ENCODE data around the gene RELN.

The RELN gene

DNA sequence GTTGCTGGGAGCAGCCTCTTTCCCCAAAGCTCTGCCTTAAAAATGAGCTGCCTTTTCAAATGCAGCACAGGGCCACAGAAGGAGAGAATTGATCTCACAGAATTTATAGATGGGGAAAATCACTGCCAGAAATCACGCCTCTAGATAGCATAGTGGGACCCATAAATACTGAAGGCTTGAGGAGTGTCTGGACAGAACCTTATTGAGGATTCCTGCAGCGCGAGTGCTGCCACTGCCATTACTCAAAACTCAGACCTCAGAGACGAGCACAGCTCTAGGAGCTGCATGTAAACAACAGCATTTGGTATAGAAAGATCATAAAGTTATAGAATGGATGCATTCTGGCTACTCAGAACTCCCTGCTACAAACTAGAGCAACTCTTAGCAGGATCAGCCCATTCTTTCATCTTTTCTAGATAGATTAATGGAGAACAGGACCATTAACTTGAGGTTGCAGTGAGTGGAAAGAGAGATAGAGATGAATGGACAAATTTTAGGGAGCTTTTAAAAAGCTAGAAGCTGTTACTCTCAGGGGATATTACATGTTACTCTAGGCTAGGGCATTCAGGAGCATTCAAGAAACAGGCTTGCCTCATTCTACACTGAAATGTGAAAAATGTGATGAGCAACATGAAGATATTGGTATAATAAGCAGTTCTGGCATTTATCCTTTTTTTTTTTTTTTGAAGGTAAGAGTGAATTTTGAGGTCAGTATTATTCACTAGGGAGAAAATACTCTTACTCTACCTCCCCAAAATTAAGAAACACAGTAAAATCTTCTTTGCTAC, 276.3 kb downstream of the RELN start:
- TF ChIP-seq ZFX (IDR thresholded peaks at IDR 0.05; ENCODE audit: borderline replicate concordance): no peak
- TF ChIP-seq, protein P1, sequence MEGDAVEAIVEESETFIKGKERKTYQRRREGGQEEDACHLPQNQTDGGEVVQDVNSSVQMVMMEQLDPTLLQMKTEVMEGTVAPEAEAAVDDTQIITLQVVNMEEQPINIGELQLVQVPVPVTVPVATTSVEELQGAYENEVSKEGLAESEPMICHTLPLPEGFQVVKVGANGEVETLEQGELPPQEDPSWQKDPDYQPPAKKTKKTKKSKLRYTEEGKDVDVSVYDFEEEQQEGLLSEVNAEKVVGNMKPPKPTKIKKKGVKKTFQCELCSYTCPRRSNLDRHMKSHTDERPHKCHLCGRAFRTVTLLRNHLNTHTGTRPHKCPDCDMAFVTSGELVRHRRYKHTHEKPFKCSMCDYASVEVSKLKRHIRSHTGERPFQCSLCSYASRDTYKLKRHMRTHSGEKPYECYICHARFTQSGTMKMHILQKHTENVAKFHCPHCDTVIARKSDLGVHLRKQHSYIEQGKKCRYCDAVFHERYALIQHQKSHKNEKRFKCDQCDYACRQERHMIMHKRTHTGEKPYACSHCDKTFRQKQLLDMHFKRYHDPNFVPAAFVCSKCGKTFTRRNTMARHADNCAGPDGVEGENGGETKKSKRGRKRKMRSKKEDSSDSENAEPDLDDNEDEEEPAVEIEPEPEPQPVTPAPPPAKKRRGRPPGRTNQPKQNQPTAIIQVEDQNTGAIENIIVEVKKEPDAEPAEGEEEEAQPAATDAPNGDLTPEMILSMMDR (IDR thresholded peaks at IDR 0.05): no peak

DNA sequence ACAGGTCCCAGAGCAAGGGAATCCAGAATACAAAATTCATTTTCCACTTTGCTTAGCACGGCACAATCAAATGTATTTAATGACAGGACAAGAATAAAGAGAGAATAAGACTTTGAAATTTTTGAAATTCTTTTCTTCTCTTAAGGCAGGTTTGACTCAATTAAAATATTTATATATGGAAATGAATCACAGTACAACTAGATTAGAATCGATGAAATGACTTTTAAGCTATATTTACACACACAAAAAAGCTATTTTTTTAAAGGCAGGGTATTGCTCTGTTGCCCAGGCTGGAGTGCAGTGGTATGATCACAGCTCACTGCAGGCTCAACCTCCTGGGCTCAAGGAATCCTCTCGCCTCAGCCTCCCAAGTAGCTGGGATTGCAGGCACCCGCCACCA, 278.0 kb downstream of the RELN start:
- TF ChIP-seq, protein P1 (IDR thresholded peaks at IDR 0.05): no peak
- no peak for TF ChIP-seq ZFX (IDR thresholded peaks at IDR 0.05; ENCODE audit: borderline replicate concordance)
- no peak overlapping the region for H3K27ac ChIP-seq

More for the DNA sequence above, 276.3 kb downstream of the RELN start:
- H3K27ac ChIP-seq: no peak overlapping the region

DNA sequence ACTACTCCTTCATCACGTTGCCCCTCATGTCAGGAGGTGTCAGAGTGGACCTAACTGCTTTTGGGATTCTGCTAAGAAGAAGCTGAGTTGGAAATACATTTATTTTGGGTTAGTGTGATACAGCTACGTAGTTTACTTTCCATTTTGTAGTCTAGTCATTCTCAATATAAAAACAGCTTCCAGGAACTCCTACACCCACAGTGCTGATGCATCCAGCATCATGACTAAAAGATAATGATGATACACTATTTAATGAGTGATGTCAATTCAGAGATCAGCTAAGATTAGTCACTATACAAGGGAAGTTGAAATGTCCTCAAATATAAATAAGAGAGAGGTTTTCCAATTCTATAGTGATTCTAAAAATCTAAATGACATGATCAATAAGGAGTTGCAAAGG, 279.2 kb downstream of the RELN start:
- H3K27ac ChIP-seq: no peak overlapping the region
- TF ChIP-seq, protein P1 (IDR thresholded peaks at IDR 0.05): no peak
- no peak for TF ChIP-seq ZFX (IDR thresholded peaks at IDR 0.05; ENCODE audit: borderline replicate concordance)

DNA sequence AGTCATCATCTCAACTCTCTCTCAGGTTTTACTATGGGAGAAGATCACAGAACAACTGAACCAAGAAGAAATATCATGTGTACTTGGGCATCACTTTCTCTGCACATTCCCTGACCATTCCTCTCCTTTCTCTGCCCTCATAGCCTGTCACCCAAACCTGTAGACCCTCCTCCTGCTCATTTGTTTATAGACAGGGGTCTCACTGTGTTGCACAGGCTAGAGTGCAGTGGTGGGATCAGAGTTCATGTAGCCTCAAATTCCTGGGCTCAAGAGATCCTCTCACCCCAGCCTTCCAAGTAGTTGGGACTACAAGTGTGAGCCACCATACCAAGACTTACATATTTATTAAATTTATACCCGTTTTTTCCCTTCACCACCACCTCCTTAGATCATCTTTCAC, 282.7 kb downstream of the RELN start:
- H3K27ac ChIP-seq: no peak overlapping the region
- TF ChIP-seq, protein P1 (IDR thresholded peaks at IDR 0.05): no peak
- no peak for TF ChIP-seq ZFX (IDR thresholded peaks at IDR 0.05; ENCODE audit: borderline replicate concordance)

DNA sequence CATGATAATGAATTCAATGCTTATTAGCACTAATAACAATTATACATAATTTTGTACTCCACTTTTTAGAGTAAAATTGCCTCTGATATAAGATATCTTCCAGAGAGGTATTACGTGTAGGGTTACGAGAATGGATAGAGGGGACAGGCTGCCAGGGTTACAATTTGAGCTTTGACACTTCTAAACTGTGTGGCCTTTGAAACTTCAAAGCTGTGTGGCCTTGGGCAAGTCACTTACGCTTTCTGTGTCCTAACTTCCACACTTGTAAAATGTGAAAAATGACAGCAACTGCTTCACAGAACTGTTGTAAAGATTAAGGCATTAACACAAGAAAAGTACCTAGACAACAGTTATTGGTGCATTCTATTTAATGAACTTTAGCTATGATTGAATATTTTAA, 283.9 kb downstream of the RELN start:
- no peak overlapping the region for H3K27ac ChIP-seq
- TF ChIP-seq, protein P1 (IDR thresholded peaks at IDR 0.05): no peak
- TF ChIP-seq ZFX (IDR thresholded peaks at IDR 0.05; ENCODE audit: borderline replicate concordance): no peak

DNA sequence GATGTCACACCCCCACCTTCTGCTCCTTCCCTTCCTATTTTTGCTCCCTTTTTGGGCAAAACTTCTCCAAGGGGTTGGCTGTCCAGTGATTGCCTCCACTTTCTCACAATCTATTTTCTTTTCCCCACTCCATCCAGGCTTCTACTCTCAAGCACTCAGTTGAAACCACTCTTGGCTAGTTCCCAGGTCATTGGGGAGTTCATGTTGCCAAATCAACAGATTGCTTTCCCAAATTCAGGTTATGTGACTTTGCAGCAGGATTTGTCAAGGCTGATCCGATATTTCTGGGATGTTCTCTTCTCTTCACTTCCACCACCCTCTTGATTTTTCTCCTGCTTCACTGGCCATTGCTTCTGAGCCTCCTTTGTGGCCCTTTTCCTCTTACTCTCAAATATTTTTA, 284.8 kb downstream of the RELN start:
- TF ChIP-seq, protein P1 (IDR thresholded peaks at IDR 0.05): no peak
- no peak overlapping the region for H3K27ac ChIP-seq

DNA sequence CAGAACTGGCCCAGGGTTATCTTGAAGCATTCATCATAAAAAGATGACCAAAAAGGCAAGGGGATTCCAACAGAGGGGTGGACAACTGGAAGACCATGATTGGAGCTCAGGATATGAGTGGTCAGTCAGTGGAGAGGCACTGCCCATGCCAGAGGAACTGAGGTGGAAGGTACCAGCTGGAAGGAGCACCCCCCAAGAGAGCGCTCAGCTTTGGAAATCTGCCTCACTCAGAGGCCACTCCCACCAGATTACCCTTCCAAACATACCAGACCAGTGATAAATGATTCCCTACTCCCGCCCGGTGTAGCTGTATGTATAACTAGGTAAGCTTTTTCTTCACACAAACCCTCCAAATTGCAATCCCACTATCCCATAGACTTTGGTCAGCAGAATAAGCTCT, 286.5 kb downstream of the RELN start:
- no peak overlapping the region for H3K27ac ChIP-seq
- TF ChIP-seq ZFX (IDR thresholded peaks at IDR 0.05; ENCODE audit: borderline replicate concordance): no peak
- TF ChIP-seq, protein P1 (IDR thresholded peaks at IDR 0.05): no peak

All from 22Rv1 (cell line).